ENCODE data around the gene TMOD3. TPM values are rescaled to one million over a fixed set of nuclear protein-coding genes. Genes with fewer than 3 reads are reported as not detected.

The TMOD3 gene
- total and polyA plus RNA-seq, 7 donors = 1.8 to 22.6 (median 7.4) TPM

- DNase-seq (no peak), ATAC-seq (peak in 1 of 4 donors; percentile 14)
- H3K4me1 ChIP-seq = peaks cover 12% of the 10 kb centered on the region
- H3K27me3 ChIP-seq (ENCODE audit: insufficient read depth in 3 of 3, low read length in 2 of 3) = no peaks in the 10 kb centered on the region
- TF ChIP-seq CTCF (IDR thresholded peaks at IDR 0.05) = no peak
- no peaks in the 10 kb centered on the region for H3K9me3 ChIP-seq
- H3K27ac ChIP-seq = no peak overlapping the region
- peaks cover 0 to 37% of the 10 kb centered on the region in 2 donors for H3K36me3 ChIP-seq (ENCODE audit: insufficient read depth in 1 of 2, low read depth in 1 of 2)
- no peak overlapping the region for H3K4me3 ChIP-seq
- intact Hi-C loops (cut with DNase I) = no loop called here
Measured at GRCh38 chr15:51939216-51939615, 109.8 kb downstream of the TMOD3 start.

GRCh38 chr15:51947124-51947523 lies 117.7 kb downstream of the TMOD3 start:
- peaks cover 4% of the 10 kb centered on the region for H3K4me1 ChIP-seq
- no peak for TF ChIP-seq CTCF (IDR thresholded peaks at IDR 0.05)
- no peak for ATAC-seq
- intact Hi-C loops (cut with DNase I) = no loop called here
- no peaks in the 10 kb centered on the region for H3K9me3 ChIP-seq
- no peak overlapping the region for H3K4me3 ChIP-seq
- H3K27me3 ChIP-seq (ENCODE audit: insufficient read depth in 3 of 3, low read length in 2 of 3) = no peaks in the 10 kb centered on the region
- DNase-seq = no peak
- 48 to 95% (median 87%) methylated on average over 2 of the region's 2 CpGs for WGBS, 3 donors
- peaks cover 15 to 84% of the 10 kb centered on the region in 2 donors for H3K36me3 ChIP-seq (ENCODE audit: insufficient read depth in 1 of 2, low read depth in 1 of 2)
- H3K27ac ChIP-seq = no peak overlapping the region

GRCh38 chr15:51952805-51953204 lies 123.4 kb downstream of the TMOD3 start:
- no peaks in the 10 kb centered on the region for H3K27me3 ChIP-seq (ENCODE audit: insufficient read depth in 3 of 3, low read length in 2 of 3)
- ATAC-seq = no peak
- TF ChIP-seq CTCF (IDR thresholded peaks at IDR 0.05) = no peak
- H3K27ac ChIP-seq = no peak overlapping the region
- H3K4me3 ChIP-seq = no peak overlapping the region
- no peaks in the 10 kb centered on the region for H3K4me1 ChIP-seq
- no peak for DNase-seq
- peaks cover 16 to 94% of the 10 kb centered on the region in 2 donors for H3K36me3 ChIP-seq (ENCODE audit: insufficient read depth in 1 of 2, low read depth in 1 of 2)
- 94 to 98% (median 95%) methylated on average over 3 of the region's 3 CpGs for WGBS, 3 donors
- no peaks in the 10 kb centered on the region for H3K9me3 ChIP-seq
- intact Hi-C loops (cut with DNase I) = no loop called here

- 77 to 80% (median 80%) methylated on average over 3 of the region's 3 CpGs for WGBS, 3 donors
- TF ChIP-seq CTCF (IDR thresholded peaks at IDR 0.05) = no peak
- no peak overlapping the region for H3K27ac ChIP-seq
- H3K4me3 ChIP-seq = no peak overlapping the region
- H3K36me3 ChIP-seq (ENCODE audit: insufficient read depth in 1 of 2, low read depth in 1 of 2) = peaks cover 12 to 95% of the 10 kb centered on the region in 2 donors
- no peaks in the 10 kb centered on the region for H3K4me1 ChIP-seq
- DNase-seq = no peak
- intact Hi-C loops (cut with DNase I) = no loop called here
- no peaks in the 10 kb centered on the region for H3K27me3 ChIP-seq (ENCODE audit: insufficient read depth in 3 of 3, low read length in 2 of 3)
- no peak for ATAC-seq
- no peaks in the 10 kb centered on the region for H3K9me3 ChIP-seq
Measured at GRCh38 chr15:51955504-51955903, 126.1 kb downstream of the TMOD3 start.

Other genes with a start within 250 kb of the TMOD3 start
- 1 to 10 TPM; 1.9 to 3.3 (median 2.5) TPM for gene DMXL2, start 206.9 kb upstream of the TMOD3 start, total RNA-seq
- 1 to 10 TPM; 2.9 to 8.0 (median 4.6) TPM for gene DMXL2, start 206.9 kb upstream of the TMOD3 start, polyA plus RNA-seq
- gene SCG3, start 148.2 kb upstream of the TMOD3 start, total RNA-seq = not detected
- gene SCG3, start 148.2 kb upstream of the TMOD3 start, polyA plus RNA-seq = under 1 TPM; 0.04 to 0.07 (median 0.06) TPM
- gene LYSMD2, start 92.0 kb upstream of the TMOD3 start, total RNA-seq = 10 to 100 TPM in 2 of 4 donors, 1 to 10 TPM in 2; 5.6 to 16.8 (median 9.8) TPM
- 1 to 10 TPM; 4.3 to 9.7 (median 6.8) TPM for gene LYSMD2, start 92.0 kb upstream of the TMOD3 start, polyA plus RNA-seq
- gene TMOD2, start 78.1 kb upstream of the TMOD3 start, total RNA-seq = 1 to 10 TPM; 2.1 to 5.8 (median 2.1) TPM
- 1 to 10 TPM in 1 of 3 donors, under 1 TPM in 2; 0.49 to 2.6 (median 0.82) TPM for gene TMOD2, start 78.1 kb upstream of the TMOD3 start, polyA plus RNA-seq
- 10 to 100 TPM in 1 of 4 donors, 1 to 10 TPM in 3; 6.2 to 10.2 (median 7.1) TPM for gene LEO1, start 142.1 kb downstream of the TMOD3 start, total RNA-seq
- gene LEO1, start 142.1 kb downstream of the TMOD3 start, polyA plus RNA-seq = 10 to 100 TPM in 2 of 3 donors, 1 to 10 TPM in 1; 7.1 to 18.6 (median 16.3) TPM
- gene MAPK6, start 189.6 kb downstream of the TMOD3 start, total RNA-seq = 10 to 100 TPM; 29.4 to 58.5 (median 47.7) TPM
- 10 to 100 TPM; 21.1 to 62.7 (median 48.5) TPM for gene MAPK6, start 189.6 kb downstream of the TMOD3 start, polyA plus RNA-seq